Karpas-422 (cell line): ENCODE data around the gene RNASE2. TPM values are rescaled to one million over a fixed set of nuclear protein-coding genes. Genes with fewer than 3 reads are reported as not detected.
"Not testable (repeated sequence)": the region's sequence is repeated elsewhere in the genome, so short reads cannot be mapped to it uniquely, and the experiment has no call there.

Experiments
- DNase-seq: peaks from one replicate; pipeline ENCODE4 v3.0.0-alpha.2; 2015
- H2AFZ ChIP-seq: fragments of 200-600 bp; sonication (generic); 2 replicates; pipeline ENCODE4 v1.6.1; 2014; ENCODE audit warnings: antibody characterized with exemption, low read length, mixed read lengths
- H3K27ac ChIP-seq: fragments of 200-600 bp; sonication (generic); 2 replicates; pipeline ENCODE4 v1.5.1; 2014; ENCODE audit warnings: mild to moderate bottlenecking, low read length, moderate library complexity
- H3K27me3 ChIP-seq: fragments of 200-600 bp; sonication (generic); 2 replicates; pipeline ENCODE4 v1.6.1; 2014; ENCODE audit warnings: low read length, mixed read lengths
- H3K36me3 ChIP-seq: fragments of 200-600 bp; sonication (generic); 2 replicates; pipeline ENCODE4 v1.6.1; 2014; ENCODE audit warnings: low read length, mixed read lengths; ENCODE audit not compliant: insufficient read depth
- H3K4me1 ChIP-seq: fragments of 200-600 bp; sonication (generic); 2 replicates; pipeline ENCODE4 v1.6.1; 2014; ENCODE audit warnings: mild to moderate bottlenecking, low read length, mixed read lengths
- H3K4me2 ChIP-seq: fragments of 200-600 bp; sonication (generic); 2 replicates; pipeline ENCODE4 v1.6.1; 2014; ENCODE audit warnings: low read length, low read depth, mild to moderate bottlenecking; ENCODE audit not compliant: poor library complexity, severe bottlenecking
- H3K4me3 ChIP-seq: fragments of 200-600 bp; sonication (generic); 2 replicates; pipeline ENCODE4 v1.5.1; 2014; ENCODE audit warnings: mild to moderate bottlenecking, antibody characterized with exemption, low read length, mixed read lengths
- H3K79me2 ChIP-seq: fragments of 200-600 bp; sonication (generic); 2 replicates; pipeline ENCODE4 v1.6.1; 2014; ENCODE audit warnings: mild to moderate bottlenecking, low read length, mixed read lengths
- H3K9ac ChIP-seq: fragments of 200-600 bp; sonication (generic); 2 replicates; pipeline ENCODE4 v1.6.0; 2014; ENCODE audit warnings: low read length
- H3K9me2 ChIP-seq: fragments of 200-600 bp; sonication (generic), shearing (Covaris generic); replicated peaks from 2 replicates; pipeline ENCODE4 v1.6.0; 2014; ENCODE audit warnings: mild to moderate bottlenecking, low read length, moderate library complexity; ENCODE audit not compliant: insufficient read depth
- H3K9me3 ChIP-seq: fragments of 300-700, 200-600 bp; sonication (generic); 2 replicates; pipeline ENCODE4 v1.6.1; 2014; ENCODE audit warnings: low read length, mixed read lengths
- H4K20me1 ChIP-seq: fragments of 200-600 bp; sonication (generic); 2 replicates; pipeline ENCODE4 v1.6.1; 2014; ENCODE audit warnings: mild to moderate bottlenecking, antibody characterized with exemption, low read length, low read depth; ENCODE audit not compliant: insufficient read depth
- total RNA-seq: library from RNA; depleted of rRNA; stranded (reverse); fragments of >200 nt; shearing (Covaris generic); gene quantifications from 2 replicates; pipeline ENCODE4 v1.2.3, GENCODE V29; 2014; ENCODE audit warnings: low replicate concordance

Gene RNASE2
- total RNA-seq, 1 experiment from 2014 or later, result not detected

GRCh38 chr14:20970983-20971704, 15.9 kb downstream of the RNASE2 start:
- Histone ChIP-seq H3K4me2 (peak overlapping the region; percentile 95), H3K9me3 (no peaks in the 10 kb centered on the region), H3K4me1 (peaks cover 16% of the 10 kb centered on the region), H3K9ac (peak overlapping the region; percentile 76), H3K79me2 (no peaks in the 10 kb centered on the region), H3K27ac (no peak overlapping the region), H3K4me3 (peak overlapping the region; percentile 80), H3K36me3 (no peaks in the 10 kb centered on the region), H4K20me1 (no peaks in the 10 kb centered on the region), H2AFZ (peak overlapping the region; percentile 99), H3K27me3 (no peaks in the 10 kb centered on the region), H3K9me2 (no peaks in the 10 kb centered on the region)
- peak; percentile 96 for DNase-seq

- Histone ChIP-seq H3K4me1 (peaks cover 16% of the 10 kb centered on the region), H3K9ac (peak overlapping the region; percentile 76), H3K27ac (no peak overlapping the region), H3K9me3 (no peaks in the 10 kb centered on the region), H3K9me2 (no peaks in the 10 kb centered on the region), H2AFZ (peak overlapping the region; percentile 99; the same call in 1 of the 2 replicates), H3K36me3 (no peaks in the 10 kb centered on the region), H4K20me1 (no peaks in the 10 kb centered on the region), H3K4me2 (peak overlapping the region; percentile 95), H3K79me2 (no peaks in the 10 kb centered on the region), H3K27me3 (no peaks in the 10 kb centered on the region), H3K4me3 (peak overlapping the region; percentile 80)
- no peak for DNase-seq
These were observed 16.4 kb downstream of the RNASE2 start for GRCh38 chr14:20971705-20972021.

- H2AFZ ChIP-seq, result no peak overlapping the region
- no peaks in the 10 kb centered on the region for H4K20me1 ChIP-seq
- no peak overlapping the region for H3K4me2 ChIP-seq
- no peaks in the 10 kb centered on the region for H3K36me3 ChIP-seq
- H3K9me3 ChIP-seq, result no peaks in the 10 kb centered on the region
- no peak for DNase-seq
- no peak overlapping the region for H3K4me3 ChIP-seq
- H3K4me1 ChIP-seq, result peaks cover 16% of the 10 kb centered on the region
- H3K27me3 ChIP-seq, result no peaks in the 10 kb centered on the region
- no peak overlapping the region for H3K9ac ChIP-seq
- no peaks in the 10 kb centered on the region for H3K9me2 ChIP-seq
- no peaks in the 10 kb centered on the region for H3K79me2 ChIP-seq
- H3K27ac ChIP-seq, result no peak overlapping the region
These were observed 18.2 kb downstream of the RNASE2 start for GRCh38 chr14:20973501-20973900.

- Histone ChIP-seq H3K79me2 (no peaks in the 10 kb centered on the region), H3K4me2 (no peak overlapping the region), H3K4me1 (peaks cover 6% of the 10 kb centered on the region), H3K27me3 (no peaks in the 10 kb centered on the region), H3K9me3 (no peaks in the 10 kb centered on the region), H3K27ac (no peak overlapping the region), H2AFZ (no peak overlapping the region), H4K20me1 (no peaks in the 10 kb centered on the region), H3K9me2 (no peaks in the 10 kb centered on the region), H3K9ac (no peak overlapping the region), H3K4me3 (no peak overlapping the region), H3K36me3 (no peaks in the 10 kb centered on the region)
- DNase-seq, result no peak
These were observed 21.0 kb downstream of the RNASE2 start for GRCh38 chr14:20976291-20976690.

- H2AFZ ChIP-seq, result no peak overlapping the region
- no peak overlapping the region for H3K4me3 ChIP-seq
- H4K20me1 ChIP-seq, result no peaks in the 10 kb centered on the region
- DNase-seq, result no peak
- no peaks in the 10 kb centered on the region for H3K79me2 ChIP-seq
- H3K27ac ChIP-seq, result no peak overlapping the region
- no peaks in the 10 kb centered on the region for H3K9me2 ChIP-seq
- no peaks in the 10 kb centered on the region for H3K36me3 ChIP-seq
- H3K4me2 ChIP-seq, result no peak overlapping the region
- no peaks in the 10 kb centered on the region for H3K27me3 ChIP-seq
- H3K9ac ChIP-seq, result no peak overlapping the region
- no peaks in the 10 kb centered on the region for H3K9me3 ChIP-seq
- no peaks in the 10 kb centered on the region for H3K4me1 ChIP-seq
These were observed 23.4 kb downstream of the RNASE2 start for GRCh38 chr14:20978687-20979086.

GRCh38 chr14:20980906-20981305, 25.6 kb downstream of the RNASE2 start:
- Histone ChIP-seq H3K4me1 (peaks cover 2% of the 10 kb centered on the region; the same call in 1 of the 2 replicates), H3K4me2 (no peak overlapping the region), H2AFZ (no peak overlapping the region), H3K27me3 (no peaks in the 10 kb centered on the region), H3K79me2 (no peaks in the 10 kb centered on the region), H3K9me3 (no peaks in the 10 kb centered on the region), H3K27ac (no peak overlapping the region), H3K9me2 (no peaks in the 10 kb centered on the region), H4K20me1 (no peaks in the 10 kb centered on the region), H3K9ac (no peak overlapping the region), H3K36me3 (no peaks in the 10 kb centered on the region), H3K4me3 (no peak overlapping the region)
- DNase-seq, result no peak

GRCh38 chr14:20982646-20983369, 27.5 kb downstream of the RNASE2 start:
- Histone ChIP-seq H3K9ac (no peak overlapping the region), H3K4me1 (peaks cover 2% of the 10 kb centered on the region; the same call in 1 of the 2 replicates), H3K4me2 (no peak overlapping the region), H3K27me3 (no peaks in the 10 kb centered on the region), H2AFZ (no peak overlapping the region), H3K79me2 (no peaks in the 10 kb centered on the region), H3K4me3 (no peak overlapping the region), H3K9me2 (no peaks in the 10 kb centered on the region), H3K9me3 (no peaks in the 10 kb centered on the region), H3K36me3 (no peaks in the 10 kb centered on the region), H3K27ac (no peak overlapping the region), H4K20me1 (no peaks in the 10 kb centered on the region)
- no peak for DNase-seq

- peaks cover 12% of the 10 kb centered on the region for H3K4me1 ChIP-seq
- H3K36me3 ChIP-seq, H3K79me2 ChIP-seq, H4K20me1 ChIP-seq, H3K4me2 ChIP-seq, DNase-seq, H3K9me2 ChIP-seq, H3K9ac ChIP-seq, H3K27me3 ChIP-seq, H3K4me3 ChIP-seq, H2AFZ ChIP-seq, H3K9me3 ChIP-seq, H3K27ac ChIP-seq: not testable (repeated sequence)
These were observed 30.4 kb downstream of the RNASE2 start for GRCh38 chr14:20985650-20986049.
